OCI-LY7 (cell line): ENCODE results near the gene TEN1.

ENCODE experiments used
- EZH2phosphoT487 ChIP-seq: fragments of 200-600 bp; sonication (generic); IDR thresholded peaks from 2 replicates; pipeline ENCODE4 v1.6.1; 2018; ENCODE audit warnings: low read depth, borderline replicate concordance, mild to moderate bottlenecking, mixed run types, antibody characterized with exemption, low read length, moderate library complexity, mixed read lengths
- TF ChIP-seq, protein P1 (sequence below): fragments of 200-600 bp; sonication (generic); conservative IDR thresholded peaks from 2 replicates; pipeline ENCODE4 v1.5.1; 2014; ENCODE audit warnings: mild to moderate bottlenecking, antibody characterized with exemption, low read length, moderate library complexity, mixed read lengths

DNA sequence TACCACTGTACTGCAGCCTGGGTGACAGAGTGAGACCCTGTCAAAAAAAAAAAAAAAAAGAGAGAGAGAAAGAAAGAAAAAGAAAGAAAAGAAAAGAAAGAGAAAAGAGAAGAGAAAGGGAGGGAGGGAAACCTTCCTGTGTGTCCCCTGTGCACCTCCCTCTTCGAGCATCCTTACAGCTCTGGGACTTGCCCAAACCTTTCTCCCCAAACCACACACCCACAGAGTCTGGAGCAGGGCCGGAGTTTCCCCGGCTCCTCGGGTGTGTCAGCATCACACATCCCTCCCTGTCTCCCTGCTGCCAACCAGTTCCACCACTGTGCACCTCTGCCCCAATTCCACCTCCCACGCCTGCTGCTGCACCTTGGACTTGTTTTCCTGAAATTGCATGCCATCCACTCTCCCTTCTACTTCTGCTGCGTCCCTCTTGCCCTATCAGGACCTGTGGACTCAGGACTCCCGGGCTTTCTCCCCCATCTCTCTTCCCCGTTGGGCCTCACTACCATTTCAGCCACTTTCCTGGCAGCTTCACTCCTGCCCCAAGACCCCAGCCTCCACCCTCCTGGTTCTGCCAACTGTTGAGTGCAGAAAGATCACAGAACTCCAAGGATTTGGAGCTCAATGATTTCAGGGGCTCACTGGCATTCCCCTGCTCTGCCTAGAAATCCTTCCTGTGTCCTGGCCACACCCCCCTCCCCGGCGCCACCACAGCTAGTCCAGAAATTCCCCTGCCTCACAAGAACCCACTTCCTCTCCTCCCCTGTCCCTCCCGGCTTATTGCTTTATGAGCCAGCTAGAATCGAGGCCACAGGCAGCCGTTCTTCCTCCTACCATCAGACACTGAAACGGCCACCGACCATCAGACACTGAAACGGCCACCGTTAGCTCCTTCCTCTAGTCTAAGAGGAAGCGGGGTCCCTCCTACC lies 17.9 kb downstream of the TEN1 start:
- TF ChIP-seq, protein P1, sequence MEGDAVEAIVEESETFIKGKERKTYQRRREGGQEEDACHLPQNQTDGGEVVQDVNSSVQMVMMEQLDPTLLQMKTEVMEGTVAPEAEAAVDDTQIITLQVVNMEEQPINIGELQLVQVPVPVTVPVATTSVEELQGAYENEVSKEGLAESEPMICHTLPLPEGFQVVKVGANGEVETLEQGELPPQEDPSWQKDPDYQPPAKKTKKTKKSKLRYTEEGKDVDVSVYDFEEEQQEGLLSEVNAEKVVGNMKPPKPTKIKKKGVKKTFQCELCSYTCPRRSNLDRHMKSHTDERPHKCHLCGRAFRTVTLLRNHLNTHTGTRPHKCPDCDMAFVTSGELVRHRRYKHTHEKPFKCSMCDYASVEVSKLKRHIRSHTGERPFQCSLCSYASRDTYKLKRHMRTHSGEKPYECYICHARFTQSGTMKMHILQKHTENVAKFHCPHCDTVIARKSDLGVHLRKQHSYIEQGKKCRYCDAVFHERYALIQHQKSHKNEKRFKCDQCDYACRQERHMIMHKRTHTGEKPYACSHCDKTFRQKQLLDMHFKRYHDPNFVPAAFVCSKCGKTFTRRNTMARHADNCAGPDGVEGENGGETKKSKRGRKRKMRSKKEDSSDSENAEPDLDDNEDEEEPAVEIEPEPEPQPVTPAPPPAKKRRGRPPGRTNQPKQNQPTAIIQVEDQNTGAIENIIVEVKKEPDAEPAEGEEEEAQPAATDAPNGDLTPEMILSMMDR = no peak
- TF ChIP-seq EZH2phosphoT487 = no peak
